HG03045 (cell line): ENCODE results near the gene MRGPRG.

Source experiments
- ATAC-seq: cut with Tn5 transposase; IDR thresholded peaks from one replicate; pipeline ENCODE4 v1.9.1; 2021; ENCODE audit warnings: mild to moderate bottlenecking, moderate library complexity; ENCODE audit not compliant: unreplicated experiment

MRGPRG gene

DNA sequence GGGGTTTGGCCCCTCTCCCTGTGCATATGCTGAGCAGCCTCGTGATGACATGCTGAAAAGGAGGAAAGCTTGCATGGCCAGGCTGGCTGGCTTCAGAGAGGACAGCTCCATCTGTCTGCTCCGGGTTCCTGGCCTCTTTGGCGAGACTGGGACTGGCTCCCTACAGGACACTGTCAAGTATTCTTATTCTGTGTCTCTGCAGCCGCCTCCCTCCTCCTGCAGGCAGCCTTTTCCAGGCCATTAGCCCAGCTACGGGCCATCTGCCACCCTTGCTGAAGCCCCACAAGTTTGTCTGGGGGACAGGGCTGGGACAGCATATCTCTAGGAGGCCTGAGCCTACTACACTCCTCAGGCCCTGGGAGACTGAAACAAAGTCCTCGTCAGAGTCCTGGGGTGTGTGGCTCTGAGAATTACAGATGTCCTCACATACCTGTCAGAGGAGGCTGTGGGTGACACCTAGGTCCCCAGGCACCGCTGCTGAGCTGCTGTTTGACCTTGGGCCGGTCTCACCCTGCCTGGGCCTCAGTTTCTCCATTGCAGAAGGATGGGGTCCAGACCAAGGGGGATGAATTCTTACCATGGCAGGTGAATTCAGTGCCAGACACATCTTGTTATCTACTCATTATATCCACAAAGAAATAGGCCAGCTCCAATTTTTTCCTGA lies 11.0 kb downstream of the MRGPRG start:
- ATAC-seq: no peak

DNA sequence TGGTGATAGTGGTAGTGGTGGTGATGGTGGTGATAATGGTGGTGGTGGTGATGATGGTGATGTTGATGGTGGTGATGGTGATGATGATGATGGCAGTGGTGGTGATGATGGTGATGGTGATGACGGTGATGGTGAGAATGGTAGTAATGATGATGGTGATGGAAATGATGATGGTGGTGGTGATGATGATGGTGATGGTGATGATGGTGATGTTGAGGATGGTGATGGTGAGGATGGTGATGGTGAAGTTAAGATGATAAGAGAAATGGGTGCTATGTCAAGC lies 11.8 kb downstream of the MRGPRG start:
- no peak for ATAC-seq

DNA sequence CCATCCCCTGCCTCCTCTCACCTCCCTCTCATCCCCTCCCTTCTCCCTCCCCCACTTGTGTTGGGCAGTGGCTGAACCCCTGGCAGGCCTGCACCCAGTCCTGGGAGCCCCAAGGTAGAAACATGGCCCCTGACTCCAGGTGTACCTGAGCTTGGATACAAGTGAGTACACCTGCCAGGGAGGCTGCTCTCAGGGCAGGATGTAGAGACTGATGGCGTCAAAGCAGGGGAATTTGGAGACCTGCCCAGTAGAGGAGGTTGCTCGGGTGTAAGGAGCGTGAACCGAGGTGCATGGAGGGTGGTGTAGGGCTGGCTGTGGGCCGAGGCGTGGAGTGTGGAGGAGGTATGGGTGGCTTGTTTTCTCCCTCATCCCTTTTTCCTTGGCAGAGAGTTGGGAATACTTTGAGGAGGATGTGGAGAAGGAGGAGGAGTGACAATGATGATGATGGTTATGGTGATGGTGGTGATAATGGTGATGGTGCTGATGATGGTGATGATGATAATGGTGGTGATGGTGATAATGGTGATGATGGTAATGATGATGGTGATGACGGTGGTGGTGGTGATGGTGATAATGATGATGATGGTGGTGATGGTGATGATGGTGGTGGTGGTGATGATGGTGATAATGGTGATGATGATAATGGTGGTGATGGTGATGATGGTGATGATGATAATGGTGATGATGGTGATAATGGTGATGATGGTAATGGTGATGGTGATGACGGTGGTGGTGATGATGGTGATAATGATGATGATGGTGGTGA lies 12.3 kb downstream of the MRGPRG start:
- no peak for ATAC-seq

DNA sequence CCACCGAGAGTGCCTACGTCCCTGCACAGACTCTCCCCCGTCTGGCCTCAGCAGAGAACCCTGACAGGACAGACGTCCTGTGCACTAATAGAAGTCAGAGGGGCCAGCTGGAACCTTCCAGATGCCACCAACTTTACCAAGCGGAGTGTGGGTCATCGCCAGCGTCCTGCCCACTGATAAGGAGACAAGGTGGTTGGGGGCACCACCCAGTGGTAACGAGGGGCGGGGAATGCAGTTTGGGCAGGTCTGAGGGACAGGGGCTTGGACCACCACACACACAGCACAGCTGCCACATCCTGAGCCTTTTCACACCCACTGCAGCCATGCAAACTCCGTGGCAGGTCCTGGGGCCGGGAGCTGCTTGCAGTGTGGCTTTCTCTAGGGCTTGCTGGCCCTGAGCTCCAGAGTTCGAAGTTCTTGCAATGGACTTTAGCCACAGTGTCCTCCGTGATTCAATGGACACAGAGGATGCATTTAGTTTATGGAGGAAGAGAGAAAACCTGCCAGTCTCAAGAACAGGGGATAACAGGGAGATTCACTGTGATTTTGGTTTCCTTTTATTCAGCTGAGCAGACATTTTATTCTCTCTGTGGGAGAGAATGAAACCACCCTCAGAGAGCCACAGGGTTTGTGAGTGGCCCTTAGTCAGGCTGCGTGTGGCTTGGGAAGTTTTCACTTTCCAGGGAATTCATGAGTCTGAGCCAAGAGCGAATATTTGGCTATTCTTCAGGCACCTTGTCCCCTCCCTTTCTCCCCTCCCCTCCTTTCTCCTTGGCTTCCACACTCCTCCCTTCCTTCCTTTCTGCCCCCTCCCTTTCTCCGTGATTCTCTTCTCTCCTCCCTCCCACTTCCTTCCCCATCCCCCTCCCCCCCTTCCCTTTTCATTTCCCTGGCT lies 13.1 kb downstream of the MRGPRG start:
- ATAC-seq: no peak

DNA sequence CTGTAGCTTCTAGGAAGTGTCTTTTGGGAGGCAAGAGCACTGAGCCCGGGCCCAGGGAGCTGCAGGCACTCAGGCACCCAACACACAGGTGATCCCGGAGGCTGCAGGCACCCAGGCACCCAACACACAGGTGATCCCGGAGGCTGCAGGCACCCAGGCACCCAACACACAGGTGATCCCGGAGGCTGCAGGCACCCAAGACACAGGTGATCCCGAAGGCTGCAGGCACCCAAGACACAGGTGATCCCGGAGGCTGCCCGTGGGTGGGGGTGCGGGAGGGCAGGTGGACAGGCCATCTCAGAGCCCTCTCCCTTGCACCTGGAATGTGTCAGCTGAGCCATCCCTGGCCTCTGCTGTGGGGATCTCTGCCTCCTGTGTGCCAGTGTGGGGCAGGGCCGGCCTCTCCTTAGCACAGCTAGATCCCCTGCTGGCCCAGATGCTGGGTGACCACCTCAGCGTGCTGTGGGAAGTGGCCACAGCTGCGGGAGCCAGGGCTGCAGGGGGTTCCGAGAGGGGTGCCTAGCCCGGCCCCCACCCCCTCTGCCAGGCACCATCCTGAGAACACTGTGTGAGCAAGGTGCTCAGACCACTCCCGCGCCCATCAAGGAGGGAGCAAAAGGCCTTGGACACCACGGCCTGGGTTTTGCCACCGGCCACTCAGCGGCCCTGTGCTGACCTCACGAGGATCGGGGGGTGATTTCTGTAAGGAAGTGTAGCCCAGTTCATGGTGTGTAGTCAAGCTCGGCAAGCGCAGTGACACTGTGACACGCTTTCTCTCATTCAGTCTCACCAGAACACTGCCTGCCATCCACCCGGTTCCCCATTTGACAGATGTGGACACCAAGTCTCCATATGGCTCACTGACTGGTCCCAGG lies 14.2 kb downstream of the MRGPRG start:
- ATAC-seq: no peak

DNA sequence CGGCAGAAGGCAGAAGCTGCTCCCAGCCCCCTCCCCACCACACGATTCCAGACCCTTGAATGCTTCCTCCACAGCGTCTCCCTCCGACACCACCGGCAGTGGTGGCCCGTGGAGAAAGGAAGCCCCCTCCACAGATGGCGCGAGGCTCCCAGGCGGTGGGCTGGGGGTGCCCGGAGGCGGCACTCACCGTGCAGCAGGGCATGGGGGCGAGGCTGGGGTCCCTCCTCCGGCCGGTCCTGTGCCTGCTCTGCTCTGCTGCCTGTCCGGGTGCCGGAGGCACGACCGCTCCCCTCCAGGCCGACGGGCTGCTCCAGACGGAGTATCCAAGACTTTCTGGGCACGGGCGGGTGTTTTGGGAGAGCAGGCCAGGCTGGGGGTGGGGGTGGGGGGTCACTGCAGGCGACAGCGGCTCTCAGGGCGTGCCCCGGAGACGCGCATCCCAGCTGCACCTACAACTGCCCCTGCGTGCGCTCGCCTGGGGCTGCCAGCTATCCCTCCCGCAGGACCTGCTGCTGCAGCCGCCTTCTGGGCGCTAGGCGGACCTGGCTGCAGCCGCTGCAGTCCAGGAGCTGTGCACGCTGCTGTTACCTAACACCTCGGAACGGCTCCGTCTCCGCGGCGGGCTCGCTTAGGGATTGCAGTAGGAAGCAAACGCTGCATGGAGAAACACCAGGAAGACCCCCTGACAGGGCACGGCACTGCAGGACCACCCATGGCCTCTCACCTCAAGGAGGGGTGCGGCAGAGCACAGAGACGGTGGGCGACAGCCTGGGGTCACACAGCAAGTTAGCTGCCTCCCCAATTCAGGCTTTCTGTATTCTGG lies 15.2 kb downstream of the MRGPRG start:
- ATAC-seq: no peak

DNA sequence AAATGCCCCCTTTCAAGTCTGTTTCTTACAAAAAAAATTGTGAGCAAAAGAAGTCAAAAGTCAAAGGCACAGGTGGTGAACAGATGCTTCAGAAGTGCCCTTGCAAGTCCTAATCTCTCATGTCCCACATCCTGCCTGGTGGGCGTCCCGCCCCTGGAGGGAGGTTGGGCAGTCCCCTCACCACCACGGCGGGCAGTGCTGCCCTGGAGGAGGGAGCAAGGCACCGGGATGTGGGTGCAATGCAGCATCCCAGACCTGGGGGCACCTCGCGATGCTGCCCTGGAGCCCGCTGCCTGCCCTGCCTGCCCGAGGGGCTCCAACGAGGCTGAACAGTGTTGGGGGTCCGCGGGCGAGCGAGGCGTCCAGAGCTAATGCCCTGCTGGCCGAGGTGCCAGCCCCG lies 15.9 kb downstream of the MRGPRG start:
- ATAC-seq: no peak

DNA sequence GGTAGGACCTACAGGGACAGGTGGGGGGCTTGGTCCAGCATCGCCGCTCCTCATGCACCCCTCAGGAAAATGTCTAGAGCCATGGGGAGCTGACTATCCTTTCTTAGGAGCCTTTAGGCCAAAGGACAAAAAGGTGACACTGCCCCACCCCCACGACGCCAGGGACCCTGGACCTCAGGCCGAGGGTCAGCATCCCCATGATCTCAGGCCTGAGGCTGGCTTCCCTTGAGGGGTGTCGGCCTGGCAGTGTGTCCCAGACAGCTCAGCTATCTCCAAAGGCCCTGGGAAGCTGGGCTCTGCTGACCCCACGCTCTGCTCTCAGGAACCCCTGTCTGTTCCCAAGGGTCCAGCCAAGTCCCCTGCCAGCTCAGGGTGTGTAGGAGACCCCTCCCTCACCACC lies 16.3 kb downstream of the MRGPRG start:
- no peak for ATAC-seq

DNA sequence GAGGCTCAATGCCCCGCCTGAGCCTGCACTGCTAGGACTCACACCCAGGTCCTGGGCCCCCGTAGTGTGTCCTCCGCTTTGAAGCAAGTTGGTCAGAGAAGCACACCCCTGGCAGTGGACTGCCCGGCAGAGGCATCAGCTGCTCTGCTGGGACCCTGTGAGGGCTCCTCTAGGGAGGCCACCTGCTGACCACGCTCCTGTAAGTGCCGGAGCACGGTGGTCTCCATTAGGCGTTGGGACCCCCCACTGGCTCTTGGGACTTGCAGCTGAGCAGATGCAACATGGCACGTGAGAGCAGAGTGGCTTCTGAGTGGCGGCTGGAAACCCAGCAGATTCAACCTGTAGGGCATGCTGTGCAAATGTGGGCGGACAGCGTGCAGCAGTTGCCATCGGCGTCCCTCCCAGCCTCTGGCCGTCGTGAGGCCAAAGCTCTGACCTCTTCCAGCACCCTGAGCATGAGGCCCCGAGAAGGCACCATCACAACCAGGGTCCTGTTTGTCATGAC lies 16.9 kb downstream of the MRGPRG start:
- no peak for ATAC-seq

DNA sequence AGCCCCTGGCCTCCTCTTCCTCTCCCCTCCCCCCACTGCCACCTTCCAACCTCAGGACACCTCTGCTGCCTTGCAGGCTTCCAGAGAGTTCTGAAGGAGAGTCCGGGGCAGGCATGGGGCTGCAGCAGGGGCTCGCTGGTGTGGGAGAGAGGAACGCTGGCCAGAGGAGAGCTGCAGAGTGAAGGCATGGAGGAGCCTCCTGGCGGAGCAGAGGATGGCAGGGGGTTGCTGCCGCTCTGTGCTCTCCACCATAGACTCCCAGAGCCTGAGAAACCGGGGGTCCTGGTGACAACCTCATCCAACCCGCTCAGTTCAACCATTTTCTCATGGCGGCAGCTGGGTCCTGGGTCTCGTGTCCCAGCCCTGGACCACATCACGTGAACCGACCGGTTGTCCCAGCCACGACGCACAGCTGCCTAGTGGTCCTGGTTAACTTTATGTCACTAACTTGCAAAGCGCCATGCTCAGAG lies 17.5 kb downstream of the MRGPRG start:
- ATAC-seq: no peak

DNA sequence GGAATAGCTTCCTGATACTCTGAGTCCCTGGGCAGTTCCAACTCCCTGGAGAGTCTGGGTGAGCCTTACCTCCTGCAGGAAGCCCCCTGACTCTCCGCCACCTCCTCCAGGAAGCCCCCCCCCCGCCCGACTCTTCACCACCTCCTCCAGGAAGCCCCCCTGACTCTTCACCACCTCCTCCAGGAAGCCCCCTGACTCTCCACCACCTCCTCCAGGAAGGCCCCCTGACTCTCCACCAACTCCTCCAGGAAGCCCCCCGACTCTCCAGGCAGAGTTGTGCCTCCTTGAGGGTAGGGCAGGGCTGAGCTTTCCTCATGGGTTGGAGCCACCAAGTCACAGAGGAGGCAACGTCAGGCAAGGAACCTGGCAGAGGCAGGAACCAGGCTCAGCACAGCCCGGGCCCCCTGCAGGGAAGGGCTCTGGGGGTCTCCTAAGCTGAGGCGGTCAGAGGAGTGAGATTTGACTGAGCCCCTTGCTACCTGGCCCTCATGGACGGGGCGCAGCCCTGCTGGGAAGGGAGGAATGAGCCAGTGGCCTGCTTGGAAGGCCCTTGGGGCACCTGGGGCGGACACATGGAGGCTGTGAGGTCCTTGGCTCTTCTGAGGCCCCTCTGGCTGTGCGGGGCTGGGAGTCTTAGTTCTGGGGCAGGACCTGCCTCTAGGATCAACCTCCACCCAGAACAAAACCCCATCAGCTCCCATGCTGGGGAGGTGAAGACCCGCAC lies 18.1 kb downstream of the MRGPRG start:
- ATAC-seq: no peak

DNA sequence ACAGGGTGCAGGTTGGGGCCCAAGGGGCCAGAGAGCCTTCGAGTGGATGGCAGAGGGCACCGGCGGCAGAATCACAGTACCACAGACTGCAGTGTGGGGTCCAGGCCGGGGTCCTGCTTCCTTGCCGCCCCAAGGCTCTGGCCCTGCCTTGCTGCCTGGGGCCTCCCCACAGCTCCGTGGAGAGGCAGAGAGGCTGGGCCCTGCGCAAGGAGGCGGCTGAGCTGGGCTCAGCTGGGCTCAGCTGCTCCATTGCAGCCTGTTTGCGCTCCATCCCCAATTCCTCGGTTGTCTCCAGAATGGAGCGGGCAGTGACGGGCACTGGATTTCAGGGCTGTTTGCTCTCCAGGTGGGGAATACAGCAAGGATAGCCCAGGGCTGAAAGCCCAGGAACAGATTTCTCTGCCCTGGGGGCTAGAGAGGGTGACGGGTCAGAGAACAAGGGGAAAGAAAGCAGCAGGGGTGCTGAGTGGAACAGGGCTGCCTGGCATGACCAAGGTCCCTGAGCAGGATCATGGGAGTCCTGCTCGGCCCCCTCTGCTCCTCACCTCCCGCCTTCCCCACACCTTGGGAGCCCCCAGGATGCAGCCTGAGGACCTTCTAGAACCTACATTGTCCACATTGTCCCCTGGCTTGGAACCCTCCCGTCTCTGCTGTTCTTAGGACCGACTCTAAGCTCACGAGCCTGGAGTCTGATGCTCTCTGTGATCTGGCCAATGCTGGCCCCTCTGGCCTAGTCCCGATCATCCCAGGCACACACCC lies 18.9 kb downstream of the MRGPRG start:
- no peak for ATAC-seq

DNA sequence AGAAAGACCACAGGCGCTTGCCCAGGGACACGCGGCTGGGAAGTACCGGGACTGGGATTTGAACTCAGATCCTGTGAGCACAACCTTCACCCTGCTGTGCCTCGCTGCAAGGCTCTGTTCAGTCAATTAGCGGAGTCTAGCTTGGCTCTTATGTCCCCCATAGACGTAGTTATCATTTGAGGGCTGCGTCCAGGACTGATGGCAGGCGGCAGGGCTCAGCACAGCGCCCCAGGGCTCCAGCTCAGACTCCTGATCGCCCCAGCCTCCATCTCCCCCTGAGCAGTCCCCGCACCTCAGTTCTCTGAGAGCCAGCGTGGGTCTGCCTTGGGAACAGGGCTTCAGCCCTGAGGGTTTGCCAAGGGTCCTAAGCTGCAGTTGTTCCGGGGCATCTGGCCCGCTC lies 19.8 kb downstream of the MRGPRG start:
- ATAC-seq: no peak

DNA sequence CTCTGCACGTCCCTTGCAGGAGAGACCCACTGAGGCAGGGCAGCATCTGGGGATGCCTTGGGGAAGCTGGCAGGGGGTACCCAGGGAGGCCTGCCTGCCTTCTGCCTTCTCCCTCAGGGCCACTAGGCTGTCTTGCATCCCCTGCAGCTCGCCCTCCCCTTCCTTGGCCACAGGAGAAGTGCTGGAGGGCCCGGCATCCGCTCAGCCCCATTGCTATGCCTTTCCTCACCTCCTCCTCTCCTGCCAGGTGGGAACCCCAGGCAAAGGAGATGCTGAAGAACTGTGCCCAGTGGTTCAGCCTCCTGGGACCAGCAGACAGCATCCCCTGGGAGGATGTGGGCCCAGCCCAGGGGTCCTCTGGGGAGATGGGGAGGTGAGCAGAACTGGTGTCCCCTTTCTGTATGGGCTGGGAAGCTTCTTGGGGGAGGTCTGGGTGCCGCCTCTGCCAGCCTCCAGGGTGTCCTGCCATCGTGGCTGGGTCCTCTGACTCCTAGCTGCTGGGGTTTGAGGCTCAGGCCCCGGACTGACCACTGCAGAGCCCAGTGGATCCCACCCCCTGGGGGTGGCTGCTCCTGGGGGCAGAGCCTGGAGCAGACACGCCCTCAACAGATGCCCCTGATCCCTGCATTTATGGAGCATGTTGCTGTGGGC lies 20.6 kb downstream of the MRGPRG start:
- ATAC-seq: no peak

DNA sequence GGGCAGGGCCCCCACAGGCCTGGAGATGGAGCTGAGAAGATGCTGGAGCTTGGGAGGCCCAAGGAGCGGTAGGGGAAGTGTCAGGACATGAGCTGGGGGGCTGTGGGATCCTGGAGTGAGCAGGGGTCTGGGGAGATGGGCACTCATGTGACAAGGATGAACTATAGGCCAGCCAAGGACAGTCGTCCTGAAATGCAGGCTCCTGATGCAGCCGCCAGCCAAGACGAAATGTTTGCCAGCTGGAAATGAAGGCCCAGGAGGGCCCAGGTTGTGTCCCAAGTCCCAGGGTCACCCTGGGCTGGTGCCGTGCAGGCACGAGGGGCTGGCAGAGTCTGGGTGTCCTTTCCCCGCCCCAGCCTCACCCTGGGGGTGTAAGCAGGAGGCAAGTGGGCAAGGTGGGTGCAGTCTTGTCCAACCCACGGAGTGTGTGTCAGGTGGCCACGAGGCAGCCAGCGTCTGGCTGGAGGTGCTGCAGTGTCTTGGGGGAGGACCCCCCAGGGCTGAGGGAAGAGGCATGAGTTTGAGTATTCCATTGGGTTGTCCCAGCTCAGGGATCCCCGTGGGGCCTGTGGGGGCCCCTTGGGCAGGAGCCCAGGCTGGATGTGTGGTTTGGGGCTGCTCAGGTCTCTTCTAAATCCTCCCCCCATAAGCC lies 21.4 kb downstream of the MRGPRG start:
- no peak for ATAC-seq

DNA sequence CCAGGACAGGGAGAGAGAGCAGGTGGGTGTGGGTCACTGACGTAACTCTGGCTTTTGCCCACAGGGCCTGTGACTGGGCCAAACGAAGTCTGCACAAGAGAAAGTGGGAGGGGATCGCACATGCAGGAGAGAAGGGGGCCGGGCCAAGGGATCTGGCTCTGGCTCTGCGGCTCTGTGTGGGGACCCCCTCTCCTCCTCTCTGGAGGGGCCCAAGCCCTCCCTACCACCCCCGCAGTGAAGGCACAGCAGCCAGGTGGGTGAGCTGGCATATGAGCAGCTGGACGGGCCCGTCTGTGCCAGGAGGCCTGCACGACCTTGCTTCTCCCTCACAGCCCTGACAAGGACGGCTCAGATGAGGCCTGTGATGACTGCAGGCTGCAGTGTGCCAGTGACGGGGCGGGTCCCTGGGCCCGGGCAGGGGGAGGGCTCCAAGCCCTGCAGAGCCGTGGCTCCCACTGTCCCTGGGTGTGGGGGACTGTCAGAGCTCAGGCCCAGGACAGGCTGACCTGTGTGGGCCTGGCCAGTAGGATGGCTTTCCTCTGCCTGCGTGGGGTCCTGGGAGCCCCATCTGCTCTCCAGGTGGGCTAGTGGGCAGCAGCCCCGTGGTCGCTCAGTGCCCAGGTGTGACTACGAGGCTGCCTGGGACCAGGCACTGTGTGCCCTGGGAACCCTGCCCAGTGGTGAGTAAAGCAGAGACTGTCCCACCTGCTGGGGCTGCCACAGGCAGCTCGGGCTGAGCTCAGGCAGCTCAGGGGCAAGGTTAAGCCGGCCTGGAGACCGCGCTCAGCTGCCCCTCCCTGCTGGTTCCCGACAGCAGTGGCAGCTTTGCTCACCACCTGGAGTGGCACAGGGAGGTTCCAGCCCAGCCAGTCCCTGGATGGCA lies 22.2 kb downstream of the MRGPRG start:
- ATAC-seq: no peak
